Stimulated activated CD4-positive, alpha-beta T cell treated with anti-CD3 and anti-CD28 coated beads, TNF-alpha, amount 100 ng/mL, for 1 hour (primary cell): ENCODE measurements around the gene JPT2.

Experiments used
- DNase-seq, 3 donors: peaks; one replicate each; pipeline ENCODE4 v3.0.0-alpha.2; 2020; ENCODE audit warnings: low read depth in 3 of 3, low spot score in 1 of 3

The JPT2 gene

GRCh38 chr16:1749152-1750117 lies 71.4 kb downstream of the JPT2 start:
- DNase-seq = no peak
